HEK293 (cell line): ENCODE data around the gene ELMO1.

Source experiments
- KLF9 ChIP-seq: fragments of 450-650 bp; formaldehyde crosslinking; IDR thresholded peaks from 2 replicates; pipeline ENCODE4 v1.5.1; 2016; ENCODE audit warnings: missing biosample characterization, missing genetic modification characterization, low read depth
- ZNF341 ChIP-seq: fragments of 450-650 bp; formaldehyde crosslinking; IDR thresholded peaks from 2 replicates; pipeline ENCODE4; 2016; ENCODE audit warnings: low read depth, missing biosample characterization, missing genetic modification characterization
- TF ChIP-seq, protein P1 (sequence below): fragments of 450-650 bp; formaldehyde crosslinking; IDR thresholded peaks from 2 replicates; pipeline ENCODE4 v1.5.1; 2016; ENCODE audit warnings: missing biosample characterization, missing genetic modification characterization
- TF ChIP-seq, protein P2 (sequence below): fragments of 450-650 bp; formaldehyde crosslinking; IDR thresholded peaks from 2 replicates; pipeline ENCODE4 v1.5.1; 2016; ENCODE audit warnings: missing biosample characterization, missing genetic modification characterization

DNA sequence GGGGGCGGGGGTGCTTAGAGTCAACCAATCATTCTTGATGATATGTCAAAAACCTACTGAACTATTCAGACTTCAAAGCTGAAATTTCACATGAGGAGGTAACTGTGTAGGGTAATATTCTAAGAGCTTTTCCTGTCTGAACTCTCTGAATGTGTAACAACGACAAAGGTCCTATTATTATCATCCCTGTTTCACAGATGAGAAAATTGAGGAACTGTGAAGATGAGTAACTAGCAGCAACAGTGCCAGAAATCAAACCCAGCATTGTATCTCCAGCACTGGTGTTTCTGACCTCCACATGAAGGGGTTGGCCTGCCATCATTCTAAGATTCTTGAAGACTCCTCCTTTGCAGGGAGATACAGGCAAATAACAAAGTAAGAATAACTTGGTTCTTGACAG, 429.7 kb downstream of the ELMO1 start:
- TF ChIP-seq ZNF341 (tag by site-specific recombination), result no peak
- TF ChIP-seq, protein P1, sequence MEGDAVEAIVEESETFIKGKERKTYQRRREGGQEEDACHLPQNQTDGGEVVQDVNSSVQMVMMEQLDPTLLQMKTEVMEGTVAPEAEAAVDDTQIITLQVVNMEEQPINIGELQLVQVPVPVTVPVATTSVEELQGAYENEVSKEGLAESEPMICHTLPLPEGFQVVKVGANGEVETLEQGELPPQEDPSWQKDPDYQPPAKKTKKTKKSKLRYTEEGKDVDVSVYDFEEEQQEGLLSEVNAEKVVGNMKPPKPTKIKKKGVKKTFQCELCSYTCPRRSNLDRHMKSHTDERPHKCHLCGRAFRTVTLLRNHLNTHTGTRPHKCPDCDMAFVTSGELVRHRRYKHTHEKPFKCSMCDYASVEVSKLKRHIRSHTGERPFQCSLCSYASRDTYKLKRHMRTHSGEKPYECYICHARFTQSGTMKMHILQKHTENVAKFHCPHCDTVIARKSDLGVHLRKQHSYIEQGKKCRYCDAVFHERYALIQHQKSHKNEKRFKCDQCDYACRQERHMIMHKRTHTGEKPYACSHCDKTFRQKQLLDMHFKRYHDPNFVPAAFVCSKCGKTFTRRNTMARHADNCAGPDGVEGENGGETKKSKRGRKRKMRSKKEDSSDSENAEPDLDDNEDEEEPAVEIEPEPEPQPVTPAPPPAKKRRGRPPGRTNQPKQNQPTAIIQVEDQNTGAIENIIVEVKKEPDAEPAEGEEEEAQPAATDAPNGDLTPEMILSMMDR, result no peak
- no peak for TF ChIP-seq KLF9
- TF ChIP-seq, protein P2, sequence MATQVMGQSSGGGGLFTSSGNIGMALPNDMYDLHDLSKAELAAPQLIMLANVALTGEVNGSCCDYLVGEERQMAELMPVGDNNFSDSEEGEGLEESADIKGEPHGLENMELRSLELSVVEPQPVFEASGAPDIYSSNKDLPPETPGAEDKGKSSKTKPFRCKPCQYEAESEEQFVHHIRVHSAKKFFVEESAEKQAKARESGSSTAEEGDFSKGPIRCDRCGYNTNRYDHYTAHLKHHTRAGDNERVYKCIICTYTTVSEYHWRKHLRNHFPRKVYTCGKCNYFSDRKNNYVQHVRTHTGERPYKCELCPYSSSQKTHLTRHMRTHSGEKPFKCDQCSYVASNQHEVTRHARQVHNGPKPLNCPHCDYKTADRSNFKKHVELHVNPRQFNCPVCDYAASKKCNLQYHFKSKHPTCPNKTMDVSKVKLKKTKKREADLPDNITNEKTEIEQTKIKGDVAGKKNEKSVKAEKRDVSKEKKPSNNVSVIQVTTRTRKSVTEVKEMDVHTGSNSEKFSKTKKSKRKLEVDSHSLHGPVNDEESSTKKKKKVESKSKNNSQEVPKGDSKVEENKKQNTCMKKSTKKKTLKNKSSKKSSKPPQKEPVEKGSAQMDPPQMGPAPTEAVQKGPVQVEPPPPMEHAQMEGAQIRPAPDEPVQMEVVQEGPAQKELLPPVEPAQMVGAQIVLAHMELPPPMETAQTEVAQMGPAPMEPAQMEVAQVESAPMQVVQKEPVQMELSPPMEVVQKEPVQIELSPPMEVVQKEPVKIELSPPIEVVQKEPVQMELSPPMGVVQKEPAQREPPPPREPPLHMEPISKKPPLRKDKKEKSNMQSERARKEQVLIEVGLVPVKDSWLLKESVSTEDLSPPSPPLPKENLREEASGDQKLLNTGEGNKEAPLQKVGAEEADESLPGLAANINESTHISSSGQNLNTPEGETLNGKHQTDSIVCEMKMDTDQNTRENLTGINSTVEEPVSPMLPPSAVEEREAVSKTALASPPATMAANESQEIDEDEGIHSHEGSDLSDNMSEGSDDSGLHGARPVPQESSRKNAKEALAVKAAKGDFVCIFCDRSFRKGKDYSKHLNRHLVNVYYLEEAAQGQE (tag by site-specific recombination), result no peak
